ENCODE data around the gene DDX59.

DDX59 gene

DNA sequence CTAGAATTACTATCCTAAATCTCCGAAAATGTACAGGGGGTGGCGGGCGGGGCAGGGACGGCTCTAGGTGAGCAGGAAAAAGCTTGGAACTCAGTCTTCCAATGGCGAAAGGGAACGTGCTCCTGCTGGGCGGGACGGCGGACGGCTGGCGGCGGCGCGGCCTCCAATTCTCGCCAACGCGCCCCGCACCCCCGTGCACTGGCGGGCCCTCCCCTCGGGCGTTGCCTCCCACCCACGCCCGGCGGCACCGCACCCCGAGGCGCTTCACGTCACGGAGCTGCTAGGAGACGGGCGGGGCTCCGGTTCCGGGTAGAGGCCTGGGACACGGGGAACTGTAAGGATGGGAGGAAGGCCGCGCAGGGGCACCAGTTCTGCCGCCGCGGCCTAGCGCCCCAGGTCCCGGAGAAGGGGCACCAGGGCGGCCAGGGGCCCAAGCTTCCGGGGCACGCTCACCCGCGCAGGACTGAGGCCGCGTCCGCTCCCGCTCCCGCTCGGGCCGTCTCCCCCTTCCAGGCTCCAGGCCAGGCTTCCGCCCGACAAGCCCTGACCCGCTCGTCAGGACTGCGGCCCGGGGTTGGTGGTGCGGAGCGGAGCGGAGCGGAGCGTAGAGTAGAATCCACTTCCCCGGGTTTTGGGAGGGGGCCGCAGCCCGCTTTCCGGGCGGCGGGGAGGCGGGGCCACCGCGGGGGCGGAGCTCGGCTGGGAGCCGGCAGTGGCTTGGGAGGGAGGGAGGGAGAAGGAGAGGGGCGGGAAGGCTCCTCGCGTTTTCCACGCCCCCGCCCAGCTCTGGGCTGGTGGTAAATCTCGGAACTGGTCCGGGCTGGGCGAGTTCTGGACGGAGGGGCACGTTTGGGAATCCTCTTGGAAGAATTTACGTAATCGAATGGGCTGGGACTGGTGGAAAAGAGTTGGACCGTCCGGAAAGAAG is at the start of gene DDX59:
TSS of gene DDX59 (minus strand) at position 594 of the 928 bp plus-strand sequence. CDS start 3,167 bp downstream, outside the sequence.
- in situ Hi-C loops (cut with MboI; ENCODE audit: low sequenced_read_pairs), result no loop called here

GRCh38 chr1:200714504-200715187 is 44.9 kb upstream of the DDX59 start:
- in situ Hi-C loops (cut with MboI; ENCODE audit: low sequenced_read_pairs), result no loop called here

DNA sequence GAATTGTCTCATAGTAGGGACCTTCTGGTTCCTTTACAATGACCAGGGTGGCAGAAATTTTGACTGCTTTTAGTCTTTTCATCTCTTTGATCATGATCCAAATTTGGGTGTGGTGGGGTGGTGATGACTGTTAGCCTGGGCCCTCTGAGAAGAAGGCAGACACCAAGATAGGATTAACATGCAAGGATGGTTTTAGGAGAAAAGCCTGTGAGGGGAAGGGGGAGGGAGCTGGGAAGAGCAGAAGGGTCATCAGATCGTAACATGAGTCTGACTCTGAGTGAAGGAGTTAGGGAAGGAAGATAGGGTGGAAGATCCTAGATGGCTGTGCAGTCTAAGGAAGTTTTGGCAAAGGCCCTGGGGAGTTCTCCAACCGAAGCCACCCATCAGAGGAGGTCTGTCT is 40.5 kb upstream of the DDX59 start:
- in situ Hi-C loops (cut with MboI; ENCODE audit: low sequenced_read_pairs), result no loop called here

- in situ Hi-C loops (cut with MboI; ENCODE audit: low sequenced_read_pairs), result no loop called here
Measured at GRCh38 chr1:200708769-200709168, 39.1 kb upstream of the DDX59 start.

DNA sequence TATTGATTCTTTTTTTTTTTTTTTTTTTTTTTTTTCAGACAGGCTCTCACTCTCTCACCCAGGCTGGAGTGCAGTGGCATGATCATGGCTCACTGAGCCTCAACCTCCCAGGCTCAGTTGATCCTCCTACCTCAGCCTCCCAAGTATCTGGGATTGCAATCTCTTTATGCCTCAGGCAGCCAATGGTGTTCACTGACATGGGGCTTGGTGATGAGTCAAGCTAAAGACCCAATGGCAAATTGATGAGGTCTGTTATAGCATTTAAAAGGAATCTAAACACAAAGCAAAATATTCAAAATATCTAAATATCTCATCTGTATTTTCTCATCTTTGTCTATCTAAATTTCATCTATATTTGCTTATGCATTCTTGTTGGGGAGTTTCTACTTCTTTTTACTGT is 38.5 kb upstream of the DDX59 start:
- in situ Hi-C loops (cut with MboI; ENCODE audit: low sequenced_read_pairs), result no loop called here

DNA sequence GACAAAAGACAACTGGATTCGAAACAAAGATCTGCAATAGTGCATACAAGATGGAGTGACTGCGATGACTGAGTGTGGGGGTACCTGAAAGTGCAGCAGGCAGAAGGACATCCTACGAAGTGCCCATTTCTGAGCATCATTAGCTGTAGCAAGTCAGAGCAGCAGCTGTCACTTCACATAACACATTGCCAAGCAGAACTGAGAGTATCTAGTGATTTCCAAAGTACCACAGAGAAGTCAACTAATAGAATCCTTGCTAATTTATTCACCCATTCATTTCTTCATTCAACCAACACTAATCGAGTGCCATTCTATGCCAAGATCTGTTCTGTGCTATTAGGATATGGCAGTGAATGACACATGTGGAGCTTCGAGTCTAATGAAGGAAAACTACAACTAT is 37.4 kb upstream of the DDX59 start:
- in situ Hi-C loops (cut with MboI; ENCODE audit: low sequenced_read_pairs), result no loop called here

- in situ Hi-C loops (cut with MboI; ENCODE audit: low sequenced_read_pairs), result no loop called here
Measured at GRCh38 chr1:200706111-200706814, 36.6 kb upstream of the DDX59 start.

- in situ Hi-C loops (cut with MboI; ENCODE audit: low sequenced_read_pairs), result no loop called here
Measured at GRCh38 chr1:200704986-200705500, 35.3 kb upstream of the DDX59 start.

DNA sequence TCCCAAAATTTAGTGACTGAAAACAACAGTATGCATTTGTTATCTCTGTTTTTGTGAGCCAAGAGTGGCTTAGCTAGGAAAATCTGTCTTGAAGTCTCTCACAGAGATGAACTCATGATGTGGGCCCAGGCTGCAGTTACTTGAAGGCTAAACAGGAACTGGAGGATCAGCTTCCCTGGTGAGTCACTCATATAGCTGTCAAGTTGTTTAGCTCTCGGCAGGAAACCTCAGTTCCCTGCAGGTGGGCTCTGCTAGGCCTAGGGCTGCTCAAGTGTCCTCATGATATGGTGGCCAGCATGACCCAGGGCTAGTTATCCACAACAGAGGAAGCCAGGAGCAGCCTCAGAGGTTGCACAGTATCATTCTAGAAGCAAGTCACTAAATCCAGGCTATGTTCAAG is 30.2 kb upstream of the DDX59 start:
- in situ Hi-C loops (cut with MboI; ENCODE audit: low sequenced_read_pairs), result no loop called here

DNA sequence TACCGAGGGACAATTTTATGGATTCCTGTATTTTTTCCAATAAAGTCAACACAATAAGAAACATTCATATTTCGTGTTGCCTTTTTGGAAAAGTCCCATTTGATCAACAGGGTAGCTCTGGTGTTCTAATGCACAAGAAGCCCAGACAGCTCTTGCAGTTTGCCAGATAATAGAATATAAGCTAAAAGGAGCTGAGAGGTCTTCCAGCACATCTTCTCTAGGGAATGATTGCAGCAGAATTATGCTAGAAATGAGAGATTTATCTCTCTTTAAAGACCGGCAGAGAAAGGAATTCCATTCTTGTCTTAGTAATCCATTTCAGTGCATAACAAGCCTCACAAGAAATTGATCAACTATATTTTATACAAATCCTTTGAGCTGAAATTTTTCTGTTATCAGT is 25.0 kb upstream of the DDX59 start:
- in situ Hi-C loops (cut with MboI; ENCODE audit: low sequenced_read_pairs), result no loop called here

GRCh38 chr1:200693327-200693726 is 23.6 kb upstream of the DDX59 start:
- in situ Hi-C loops (cut with MboI; ENCODE audit: low sequenced_read_pairs), result no loop called here

GRCh38 chr1:200692316-200692715 is 22.6 kb upstream of the DDX59 start:
- in situ Hi-C loops (cut with MboI; ENCODE audit: low sequenced_read_pairs), result no loop called here

DNA sequence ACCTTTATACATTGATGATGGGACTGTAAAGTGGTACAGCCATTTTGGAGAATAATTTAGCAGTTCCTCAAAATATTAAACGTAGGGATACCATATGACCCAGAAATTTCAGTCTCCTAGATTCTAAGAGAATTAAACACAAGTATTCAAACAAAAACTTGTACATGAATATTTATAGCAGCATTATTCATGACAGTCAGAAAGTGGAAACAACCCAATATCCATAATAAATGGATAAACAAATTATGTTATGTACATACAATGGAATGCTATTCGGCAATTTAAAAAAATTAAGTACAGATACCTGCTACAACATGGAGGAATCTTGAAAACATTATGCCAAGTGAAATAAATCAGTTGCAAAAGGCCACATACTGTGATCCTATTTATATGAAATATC is 16.9 kb upstream of the DDX59 start:
- in situ Hi-C loops (cut with MboI; ENCODE audit: low sequenced_read_pairs), result no loop called here

GRCh38 chr1:200684015-200684414 is 14.3 kb upstream of the DDX59 start:
- in situ Hi-C loops (cut with MboI; ENCODE audit: low sequenced_read_pairs), result no loop called here

- in situ Hi-C loops (cut with MboI; ENCODE audit: low sequenced_read_pairs), result no loop called here
Measured at GRCh38 chr1:200683298-200683697, 13.6 kb upstream of the DDX59 start.

DNA sequence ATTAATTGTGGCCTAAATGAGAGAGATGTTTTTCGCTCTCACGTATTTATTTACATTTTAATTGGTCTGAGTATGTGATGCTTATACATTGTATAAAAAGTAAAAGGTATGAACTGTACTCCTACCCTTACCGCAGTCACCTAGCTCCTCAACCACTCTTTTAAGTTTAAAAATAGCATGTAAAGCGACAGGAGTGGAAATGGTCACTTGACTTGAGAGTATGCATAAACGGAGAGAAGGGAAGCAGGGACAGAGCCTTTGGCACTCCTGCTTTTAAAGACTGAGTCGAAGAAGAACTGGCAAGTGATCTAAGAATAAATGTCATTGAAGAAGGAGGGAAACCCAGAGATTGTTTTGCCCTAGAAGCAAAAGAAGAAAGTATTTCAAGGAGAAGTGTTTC is 11.5 kb upstream of the DDX59 start:
- in situ Hi-C loops (cut with MboI; ENCODE audit: low sequenced_read_pairs), result no loop called here

DNA sequence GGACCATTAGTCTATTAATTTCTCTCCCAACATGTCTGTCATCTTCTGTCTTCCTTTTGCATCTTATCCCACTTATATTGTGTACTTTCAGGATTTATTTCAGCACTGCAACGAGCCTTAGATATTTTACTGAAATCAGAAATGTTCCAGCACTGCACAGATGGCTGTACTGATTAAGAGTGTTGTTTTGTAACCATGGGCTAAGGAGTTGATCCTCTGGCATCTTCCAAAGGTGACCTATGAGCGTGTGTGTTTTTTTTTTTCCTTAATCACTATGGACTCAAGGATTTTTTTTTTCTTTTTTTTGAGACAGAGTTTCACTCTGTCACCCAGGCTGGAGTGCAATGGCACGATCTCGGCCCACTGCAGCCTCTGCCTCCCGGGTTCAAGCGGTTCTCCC is 7.1 kb upstream of the DDX59 start:
- in situ Hi-C loops (cut with MboI; ENCODE audit: low sequenced_read_pairs), result no loop called here

DNA sequence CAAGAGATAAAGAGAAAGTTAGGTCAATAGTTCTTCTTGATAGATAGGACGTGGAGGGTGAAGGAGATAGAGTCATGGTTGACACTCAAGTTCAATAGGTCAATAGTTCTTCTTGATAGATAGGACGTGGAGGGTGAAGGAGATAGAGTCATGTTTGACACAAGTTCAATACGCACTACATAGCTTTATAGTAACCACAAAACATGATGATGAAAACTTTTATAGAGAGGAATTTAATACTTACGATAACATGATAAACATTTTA is 5.8 kb upstream of the DDX59 start:
- in situ Hi-C loops (cut with MboI; ENCODE audit: low sequenced_read_pairs), result no loop called here

- in situ Hi-C loops (cut with MboI; ENCODE audit: low sequenced_read_pairs), result no loop called here
Measured at GRCh38 chr1:200674838-200675587, 5.3 kb upstream of the DDX59 start.

DNA sequence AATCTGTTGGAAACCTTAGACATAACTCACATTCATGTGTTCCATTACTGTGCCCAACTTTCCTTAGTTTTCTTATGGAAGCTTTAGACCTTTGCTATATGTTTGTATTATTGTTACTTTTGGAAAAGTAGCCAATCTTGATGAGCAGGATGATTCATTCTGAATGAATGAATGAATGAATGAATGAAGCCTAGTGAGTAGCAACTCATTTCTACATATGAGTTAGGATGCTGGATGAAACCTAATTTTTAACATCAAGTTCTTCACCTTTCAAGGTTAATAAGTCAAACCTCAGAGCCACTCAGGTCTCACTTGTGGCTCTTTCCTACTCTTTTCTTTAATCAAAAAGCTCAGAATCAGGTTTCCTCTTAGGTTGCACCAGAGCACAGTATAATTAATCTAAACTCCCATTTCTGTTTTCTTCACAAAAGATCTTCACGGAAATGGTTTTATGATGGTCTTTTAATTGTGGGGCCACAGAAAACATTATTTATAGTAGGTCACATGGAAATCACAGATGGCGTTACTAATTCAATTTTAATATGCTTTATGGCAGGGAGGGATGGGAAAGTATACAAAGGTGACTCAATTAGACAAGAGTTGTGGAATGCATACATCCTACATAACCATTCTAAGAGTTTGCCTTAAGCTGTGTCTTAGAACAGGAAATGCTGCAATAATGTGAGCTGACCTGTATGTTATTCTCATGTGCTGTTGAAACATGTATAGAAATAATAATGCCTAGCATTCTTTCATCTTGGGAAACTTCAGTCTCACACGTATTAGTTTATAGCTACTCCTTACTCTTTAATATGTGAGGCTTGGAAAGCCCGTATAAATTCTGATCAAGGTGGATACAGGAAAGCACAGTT is 4.5 kb upstream of the DDX59 start:
- in situ Hi-C loops (cut with MboI; ENCODE audit: low sequenced_read_pairs), result no loop called here

Measured in HL-60/S4 (cell line).